Thyroid gland (tissue), 4 donors: Measurements from ENCODE around the gene AGTRAP. TPM values are rescaled to one million over a fixed set of nuclear protein-coding genes. Genes with fewer than 3 reads are reported as not detected.
A peak's percentile ranks its signal among the peaks of the same experiment; 100 is the strongest.

Experiments used
- DNase-seq, 2 donors: peaks; one replicate each; pipeline ENCODE4 v3.0.0-alpha.2; 2019
- H3K27ac ChIP-seq, 3 donors: fragments of 200-600 bp; sonication (generic); 1 replicate in 2 of 3; 2 replicates in 1 of 3; pipeline ENCODE4 v1.5.1; 2016 to 2019; ENCODE audit warnings: mild to moderate bottlenecking in 1 of 3, moderate library complexity in 1 of 3
- H3K27me3 ChIP-seq: fragments of 200-600 bp; sonication (generic); one replicate; pipeline ENCODE4 v1.5.1; 2019
- H3K36me3 ChIP-seq, 2 donors: fragments of 200-600 bp; sonication (generic); one replicate each; pipeline ENCODE4 v1.5.1; 2016 to 2019
- H3K4me1 ChIP-seq, 2 donors: fragments of 200-600 bp; sonication (generic); one replicate each; pipeline ENCODE4 v1.5.1; 2017 to 2019
- H3K4me3 ChIP-seq, 3 donors: fragments of 200-600 bp; sonication (generic); replicated peaks in 1 of 3; 1 replicate in 2 of 3; 2 replicates in 1 of 3; pipeline ENCODE4 v1.5.1; 2016; ENCODE audit warnings: mild to moderate bottlenecking in 1 of 3
- H3K9me3 ChIP-seq: fragments of 200-600 bp; sonication (generic); one replicate; pipeline ENCODE4 v1.5.1; 2017
- POLR2A ChIP-seq, 2 donors: fragments of 450-650 bp; IDR thresholded peaks; one replicate each; pipeline ENCODE4 v1.6.1; 2017; ENCODE audit warnings: antibody characterized with exemption in 2 of 2, mild to moderate bottlenecking in 2 of 2, moderate library complexity in 1 of 2
- WGBS, 2 donors: methylation state at CpG; one replicate each; pipeline ENCODE4 v1.1.5; 2017; 5-methylcytosine and 5-hydroxymethylcytosine counted together
- intact Hi-C: fragments of 100-400 bp; cut with DNase I; formaldehyde crosslinking; loops from one replicate; pipeline ENCODE4 v1.15.1; 2023
- total RNA-seq, 4 donors: library from RNA; depleted of rRNA; stranded (reverse); fragments of >200 nt; gene quantifications; one replicate each; pipeline ENCODE4 v1.2.3, GENCODE V29; 2016
- TF ChIP-seq, protein P1 (sequence below), 6 experiments: fragments of 200-600 bp in 3 of 6; fragments of 450-650 bp in 3 of 6; sonication (generic) in 3 of 6; IDR thresholded peaks; one replicate each; pipeline ENCODE4 v1.5.1; 2016 to 2019; ENCODE audit warnings: antibody characterized with exemption in 6 of 6, mild to moderate bottlenecking in 2 of 6, inconsistent platforms in 1 of 6, moderate library complexity in 1 of 6

The AGTRAP gene
- total RNA-seq, 4 donors from 2014 or later: 35.6 to 72.4 (median 63.6) TPM

DNA sequence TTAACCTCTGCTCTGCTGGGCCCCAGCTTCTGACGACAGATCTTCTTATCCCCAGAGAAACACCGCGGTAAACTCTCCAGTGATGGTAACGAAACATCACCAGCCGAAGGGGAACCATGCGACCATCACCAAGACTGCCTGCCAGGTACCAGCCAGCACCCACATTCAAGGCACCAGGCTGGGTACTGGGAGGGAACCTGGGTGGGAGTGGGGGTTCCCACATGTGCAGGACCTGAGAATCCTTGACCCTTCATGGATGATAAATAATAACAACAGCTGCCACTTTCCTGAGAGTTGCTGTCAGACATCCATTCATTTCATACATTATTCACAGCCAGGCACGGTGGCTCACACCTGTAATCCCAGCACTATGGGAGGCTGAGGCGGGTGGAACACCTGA lies 23.7 kb upstream of the AGTRAP start:
- TF ChIP-seq, protein P1, sequence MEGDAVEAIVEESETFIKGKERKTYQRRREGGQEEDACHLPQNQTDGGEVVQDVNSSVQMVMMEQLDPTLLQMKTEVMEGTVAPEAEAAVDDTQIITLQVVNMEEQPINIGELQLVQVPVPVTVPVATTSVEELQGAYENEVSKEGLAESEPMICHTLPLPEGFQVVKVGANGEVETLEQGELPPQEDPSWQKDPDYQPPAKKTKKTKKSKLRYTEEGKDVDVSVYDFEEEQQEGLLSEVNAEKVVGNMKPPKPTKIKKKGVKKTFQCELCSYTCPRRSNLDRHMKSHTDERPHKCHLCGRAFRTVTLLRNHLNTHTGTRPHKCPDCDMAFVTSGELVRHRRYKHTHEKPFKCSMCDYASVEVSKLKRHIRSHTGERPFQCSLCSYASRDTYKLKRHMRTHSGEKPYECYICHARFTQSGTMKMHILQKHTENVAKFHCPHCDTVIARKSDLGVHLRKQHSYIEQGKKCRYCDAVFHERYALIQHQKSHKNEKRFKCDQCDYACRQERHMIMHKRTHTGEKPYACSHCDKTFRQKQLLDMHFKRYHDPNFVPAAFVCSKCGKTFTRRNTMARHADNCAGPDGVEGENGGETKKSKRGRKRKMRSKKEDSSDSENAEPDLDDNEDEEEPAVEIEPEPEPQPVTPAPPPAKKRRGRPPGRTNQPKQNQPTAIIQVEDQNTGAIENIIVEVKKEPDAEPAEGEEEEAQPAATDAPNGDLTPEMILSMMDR (IDR thresholded peaks at IDR 0.05): no peak
- no peak for TF ChIP-seq POLR2A (IDR thresholded peaks at IDR 0.05)
- WGBS, 2 donors: 89 to 96% methylated on average over 2 to 8 of the region's 8 CpGs
- Histone ChIP-seq H3K4me3 (no peak overlapping the region), H3K27me3 (no peaks in the 10 kb centered on the region), H3K27ac (no peak overlapping the region), H3K9me3 (no peaks in the 10 kb centered on the region), H3K4me1 (peaks cover 0 to 10% of the 10 kb centered on the region in 2 donors), H3K36me3 (no peaks in the 10 kb centered on the region)
- no peak for DNase-seq
- intact Hi-C loops: no loop called here

DNA sequence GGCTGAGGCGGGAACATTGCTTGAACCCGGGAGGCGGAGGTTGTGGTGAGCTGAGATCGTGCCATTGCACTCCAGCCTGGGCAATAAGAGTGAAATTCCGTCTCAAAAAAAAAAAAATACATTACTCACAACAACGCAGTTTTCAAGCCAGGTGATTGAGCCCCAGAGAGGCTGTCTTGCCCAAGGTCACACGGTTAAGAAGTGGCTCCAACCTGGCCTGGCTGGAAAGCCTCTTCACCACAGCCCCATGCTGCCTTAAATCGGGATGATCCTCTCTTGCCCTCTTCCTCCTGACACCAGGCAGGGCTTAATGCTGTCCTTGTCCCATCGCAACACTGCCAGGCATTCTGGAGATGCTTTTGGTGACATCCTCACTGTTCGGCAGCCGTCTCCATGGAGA lies 22.8 kb upstream of the AGTRAP start:
- H3K4me3 ChIP-seq: no peak overlapping the region
- TF ChIP-seq POLR2A (IDR thresholded peaks at IDR 0.05): no peak
- TF ChIP-seq, protein P1 (IDR thresholded peaks at IDR 0.05): no peak
- no peak overlapping the region for H3K27ac ChIP-seq
- H3K9me3 ChIP-seq: no peaks in the 10 kb centered on the region
- intact Hi-C loops: no loop called here
- H3K36me3 ChIP-seq: no peaks in the 10 kb centered on the region
- H3K4me1 ChIP-seq: peaks cover 0 to 2% of the 10 kb centered on the region in 2 donors
- no peak for DNase-seq
- H3K27me3 ChIP-seq: no peaks in the 10 kb centered on the region
- WGBS, 2 donors: 79 to 83% methylated on average over 11 of the region's 11 CpGs

DNA sequence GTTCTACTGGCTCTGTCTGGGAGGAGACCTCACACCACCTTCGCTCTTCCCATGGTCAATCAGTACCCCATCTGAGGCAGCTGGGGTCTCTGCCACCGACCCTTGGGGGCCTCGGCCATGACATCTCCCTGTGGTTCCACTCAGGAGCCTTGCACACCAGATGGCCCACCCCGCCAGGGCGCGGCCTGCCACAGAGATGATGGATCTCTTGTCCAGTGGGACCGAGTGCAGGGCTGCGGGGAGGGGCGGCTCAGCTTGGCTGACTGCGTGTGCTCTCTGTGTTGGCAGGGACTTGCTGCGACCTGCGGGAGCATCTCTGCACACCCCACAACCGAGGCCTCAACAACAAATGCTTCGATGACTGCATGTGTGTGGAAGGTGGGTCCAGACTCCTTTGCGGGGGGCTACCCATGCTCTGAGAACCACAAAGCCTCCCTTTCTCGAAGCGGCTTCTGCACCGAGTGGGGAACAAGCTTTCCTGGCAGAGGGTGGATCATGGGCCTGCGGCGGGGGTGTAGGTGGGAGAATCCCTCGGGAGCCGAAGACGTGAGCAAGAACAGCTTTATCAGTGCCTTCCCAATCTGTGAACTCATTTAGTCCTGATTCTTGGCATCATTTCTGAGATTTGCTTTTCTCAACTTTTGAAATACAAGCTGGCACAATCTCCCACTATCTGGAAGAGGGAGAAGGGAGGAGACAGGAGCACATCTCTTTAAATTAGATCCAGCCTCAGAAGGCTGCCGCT lies 20.9 kb upstream of the AGTRAP start:
- TF ChIP-seq, protein P1 (IDR thresholded peaks at IDR 0.05): no peak
- TF ChIP-seq POLR2A (IDR thresholded peaks at IDR 0.05): no peak
- 85% methylated on average over 12 to 18 of the region's 24 CpGs for WGBS, 2 donors
- intact Hi-C loops: no loop called here
- Histone ChIP-seq H3K4me1 (peaks cover 4 to 6% of the 10 kb centered on the region in 2 donors), H3K36me3 (no peaks in the 10 kb centered on the region), H3K9me3 (no peaks in the 10 kb centered on the region), H3K4me3 (no peak overlapping the region), H3K27me3 (no peaks in the 10 kb centered on the region), H3K27ac (no peak overlapping the region)
- no peak for DNase-seq

DNA sequence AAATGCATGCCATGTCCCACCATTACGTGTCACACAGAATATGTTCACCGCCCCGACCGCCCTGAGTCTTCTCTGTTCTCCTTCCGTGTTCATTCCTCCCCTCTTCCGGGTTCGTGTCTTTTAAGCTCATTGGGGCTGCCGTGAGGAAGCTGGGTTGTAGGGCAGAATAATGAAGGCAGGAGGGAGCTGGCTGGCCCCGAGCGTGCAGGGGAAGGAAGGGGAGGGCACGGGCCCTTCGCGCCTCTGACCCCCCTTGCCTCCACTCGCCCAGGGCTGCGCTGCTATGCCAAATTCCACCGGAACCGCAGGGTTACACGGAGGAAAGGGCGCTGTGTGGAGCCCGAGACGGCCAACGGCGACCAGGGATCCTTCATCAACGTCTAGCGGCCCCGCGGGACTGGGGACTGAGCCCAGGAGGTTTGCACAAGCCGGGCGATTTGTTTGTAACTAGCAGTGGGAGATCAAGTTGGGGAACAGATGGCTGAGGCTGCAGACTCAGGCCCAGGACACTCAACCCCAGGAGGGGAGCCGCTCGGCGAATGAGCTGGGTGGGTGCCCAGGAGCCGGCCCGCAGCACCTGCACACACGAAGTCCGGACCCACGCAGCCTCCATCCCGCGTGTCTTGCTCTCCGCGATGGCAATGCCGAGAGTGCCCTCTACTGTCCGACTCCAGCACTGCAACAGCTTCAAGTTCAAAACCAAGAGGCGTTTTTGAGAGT lies 16.5 kb upstream of the AGTRAP start:
- Histone ChIP-seq H3K36me3 (no peaks in the 10 kb centered on the region), H3K27ac (no peak overlapping the region), H3K27me3 (no peaks in the 10 kb centered on the region), H3K4me1 (peaks cover 4 to 6% of the 10 kb centered on the region in 2 donors), H3K9me3 (no peaks in the 10 kb centered on the region), H3K4me3 (peak overlapping the region in 1 of 3 donors; percentile 16)
- 11 to 18% methylated on average over 24 to 41 of the region's 44 CpGs for WGBS, 2 donors
- peak; percentile 79 to 83 for DNase-seq
- intact Hi-C loops: loop anchor here (5.0 kb wide), 1 partner anchor 72 kb away; no protein-coding TSS in a partner anchor
- no peak for TF ChIP-seq POLR2A (IDR thresholded peaks at IDR 0.05)
- TF ChIP-seq, protein P1 (IDR thresholded peaks at IDR 0.05): peak; percentile 80 to 99 (median 88)

DNA sequence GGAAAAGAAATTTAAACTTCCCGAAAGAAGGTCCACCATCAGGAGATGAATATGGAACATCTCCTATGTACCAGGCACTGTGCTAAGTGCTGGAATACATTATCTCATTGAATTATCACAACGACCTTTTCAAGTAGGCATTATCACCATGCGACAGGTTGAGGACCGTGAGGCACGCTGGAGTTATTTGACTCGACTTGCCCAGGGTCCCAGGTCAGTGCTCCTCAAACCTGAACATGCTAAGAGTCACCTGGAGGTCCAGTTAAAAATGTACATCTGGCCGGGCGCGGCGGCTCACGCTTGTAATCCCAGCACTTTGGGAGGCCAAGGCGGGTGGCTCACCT lies 15.9 kb upstream of the AGTRAP start:
- H3K9me3 ChIP-seq: no peaks in the 10 kb centered on the region
- intact Hi-C loops: loop anchor here (5.0 kb wide), 1 partner anchor 73 kb away; no protein-coding TSS in a partner anchor
- H3K4me3 ChIP-seq: no peak overlapping the region
- no peaks in the 10 kb centered on the region for H3K27me3 ChIP-seq
- no peak for TF ChIP-seq POLR2A (IDR thresholded peaks at IDR 0.05)
- TF ChIP-seq, protein P1 (IDR thresholded peaks at IDR 0.05): peak in 1 of 6 experiments; percentile 1
- no peak for DNase-seq
- peaks cover 4 to 6% of the 10 kb centered on the region in 2 donors for H3K4me1 ChIP-seq
- H3K36me3 ChIP-seq: no peaks in the 10 kb centered on the region
- 71 to 72% methylated on average over 11 to 12 of the region's 12 CpGs for WGBS, 2 donors
- no peak overlapping the region for H3K27ac ChIP-seq
